Measurements from ENCODE around the gene RGS10. TPM values are rescaled to one million over a fixed set of nuclear protein-coding genes. Genes with fewer than 3 reads are reported as not detected.

RGS10 gene
- total RNA-seq, 1 donor from 2014 or later, result 311 TPM

- no peak overlapping the region for H3K4me3 Mint-ChIP-seq (ENCODE audit: unreplicated experiment)
- H3K36me3 Mint-ChIP-seq (ENCODE audit: unreplicated experiment), result no peaks in the 10 kb centered on the region
- no peak for DNase-seq
- no peak overlapping the region for H3K27ac Mint-ChIP-seq (ENCODE audit: unreplicated experiment)
- H3K9me3 Mint-ChIP-seq (ENCODE audit: unreplicated experiment), result no peaks in the 10 kb centered on the region
- peaks cover 5% of the 10 kb centered on the region for H3K4me1 Mint-ChIP-seq (ENCODE audit: low read depth, unreplicated experiment)
- H3K27me3 Mint-ChIP-seq (ENCODE audit: unreplicated experiment), result no peaks in the 10 kb centered on the region
- TF ChIP-seq, protein P1, sequence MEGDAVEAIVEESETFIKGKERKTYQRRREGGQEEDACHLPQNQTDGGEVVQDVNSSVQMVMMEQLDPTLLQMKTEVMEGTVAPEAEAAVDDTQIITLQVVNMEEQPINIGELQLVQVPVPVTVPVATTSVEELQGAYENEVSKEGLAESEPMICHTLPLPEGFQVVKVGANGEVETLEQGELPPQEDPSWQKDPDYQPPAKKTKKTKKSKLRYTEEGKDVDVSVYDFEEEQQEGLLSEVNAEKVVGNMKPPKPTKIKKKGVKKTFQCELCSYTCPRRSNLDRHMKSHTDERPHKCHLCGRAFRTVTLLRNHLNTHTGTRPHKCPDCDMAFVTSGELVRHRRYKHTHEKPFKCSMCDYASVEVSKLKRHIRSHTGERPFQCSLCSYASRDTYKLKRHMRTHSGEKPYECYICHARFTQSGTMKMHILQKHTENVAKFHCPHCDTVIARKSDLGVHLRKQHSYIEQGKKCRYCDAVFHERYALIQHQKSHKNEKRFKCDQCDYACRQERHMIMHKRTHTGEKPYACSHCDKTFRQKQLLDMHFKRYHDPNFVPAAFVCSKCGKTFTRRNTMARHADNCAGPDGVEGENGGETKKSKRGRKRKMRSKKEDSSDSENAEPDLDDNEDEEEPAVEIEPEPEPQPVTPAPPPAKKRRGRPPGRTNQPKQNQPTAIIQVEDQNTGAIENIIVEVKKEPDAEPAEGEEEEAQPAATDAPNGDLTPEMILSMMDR (IDR thresholded peaks at IDR 0.05; ENCODE audit: partially characterized antibody, unreplicated experiment), result no peak
These were observed 53.8 kb downstream of the RGS10 start for GRCh38 chr10:119488675-119489074.

- Mint-ChIP-seq H3K27me3 (ENCODE audit: unreplicated experiment) (peaks cover 3% of the 10 kb centered on the region), H3K27ac (ENCODE audit: unreplicated experiment) (no peak overlapping the region), H3K4me3 (ENCODE audit: unreplicated experiment) (no peak overlapping the region), H3K36me3 (ENCODE audit: unreplicated experiment) (no peaks in the 10 kb centered on the region), H3K4me1 (ENCODE audit: low read depth, unreplicated experiment) (peaks cover 10% of the 10 kb centered on the region), H3K9me3 (ENCODE audit: unreplicated experiment) (no peaks in the 10 kb centered on the region)
- DNase-seq, result no peak
- TF ChIP-seq, protein P1 (IDR thresholded peaks at IDR 0.05; ENCODE audit: partially characterized antibody, unreplicated experiment), result no peak
These were observed 58.7 kb downstream of the RGS10 start for GRCh38 chr10:119483839-119484238.

DNA sequence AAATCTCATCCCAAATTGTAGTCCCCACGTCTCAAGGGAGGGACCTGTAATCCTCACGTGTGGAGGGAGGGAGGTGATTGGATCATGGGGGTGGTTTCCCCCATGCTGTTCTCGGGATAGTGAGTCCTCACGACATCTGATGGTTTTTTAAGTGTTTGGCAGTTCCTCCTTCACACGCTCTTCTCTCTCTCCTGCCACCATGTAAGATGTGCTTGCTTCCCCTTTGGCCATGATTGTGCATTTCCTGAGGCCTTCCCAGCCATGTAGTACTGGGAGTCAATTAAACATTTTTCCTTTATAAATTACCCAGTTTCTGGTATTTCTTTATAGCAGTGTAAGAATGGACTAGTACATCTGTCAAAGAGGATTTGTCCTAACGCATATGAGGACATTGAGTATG lies 59.5 kb downstream of the RGS10 start:
- H3K4me1 Mint-ChIP-seq (ENCODE audit: low read depth, unreplicated experiment), result peaks cover 14% of the 10 kb centered on the region
- H3K9me3 Mint-ChIP-seq (ENCODE audit: unreplicated experiment), result no peaks in the 10 kb centered on the region
- no peak overlapping the region for H3K27ac Mint-ChIP-seq (ENCODE audit: unreplicated experiment)
- H3K27me3 Mint-ChIP-seq (ENCODE audit: unreplicated experiment), result peaks cover 6% of the 10 kb centered on the region
- TF ChIP-seq, protein P1 (IDR thresholded peaks at IDR 0.05; ENCODE audit: partially characterized antibody, unreplicated experiment), result no peak
- H3K36me3 Mint-ChIP-seq (ENCODE audit: unreplicated experiment), result no peaks in the 10 kb centered on the region
- DNase-seq, result no peak
- H3K4me3 Mint-ChIP-seq (ENCODE audit: unreplicated experiment), result no peak overlapping the region

- Mint-ChIP-seq H3K27ac (ENCODE audit: unreplicated experiment) (no peak overlapping the region), H3K9me3 (ENCODE audit: unreplicated experiment) (no peaks in the 10 kb centered on the region)
These were observed 60.6 kb downstream of the RGS10 start for GRCh38 chr10:119481781-119482426.

GRCh38 chr10:119480667-119481066 lies 61.9 kb downstream of the RGS10 start:
- Mint-ChIP-seq H3K27ac (ENCODE audit: unreplicated experiment) (no peak overlapping the region), H3K9me3 (ENCODE audit: unreplicated experiment) (no peaks in the 10 kb centered on the region), H3K4me1 (ENCODE audit: low read depth, unreplicated experiment) (peaks cover 19% of the 10 kb centered on the region), H3K27me3 (ENCODE audit: unreplicated experiment) (peaks cover 6% of the 10 kb centered on the region), H3K4me3 (ENCODE audit: unreplicated experiment) (no peak overlapping the region), H3K36me3 (ENCODE audit: unreplicated experiment) (no peaks in the 10 kb centered on the region)
- TF ChIP-seq, protein P1 (IDR thresholded peaks at IDR 0.05; ENCODE audit: partially characterized antibody, unreplicated experiment), result no peak
- DNase-seq, result no peak

More at GRCh38 chr10:119481781-119482426, 60.6 kb downstream of the RGS10 start:
- Mint-ChIP-seq H3K4me3 (ENCODE audit: unreplicated experiment) (no peak overlapping the region), H3K36me3 (ENCODE audit: unreplicated experiment) (no peaks in the 10 kb centered on the region), H3K27me3 (ENCODE audit: unreplicated experiment) (peaks cover 6% of the 10 kb centered on the region), H3K4me1 (ENCODE audit: low read depth, unreplicated experiment) (peaks cover 19% of the 10 kb centered on the region)
- TF ChIP-seq, protein P1 (IDR thresholded peaks at IDR 0.05; ENCODE audit: partially characterized antibody, unreplicated experiment), result no peak
- no peak for DNase-seq

All from glutamatergic neuron (in vitro differentiated cells).